Thymus (tissue), 14 donors: ENCODE data around the gene BBLN. TPM values are rescaled to one million over a fixed set of nuclear protein-coding genes. Genes with fewer than 3 reads are reported as not detected.
"Not testable (repeated sequence)": the region's sequence is repeated elsewhere in the genome, so short reads cannot be mapped to it uniquely, and the experiment has no call there.

ENCODE experiments used
- DNase-seq, 9 donors: peaks; one replicate each; pipeline ENCODE4 v3.0.0-alpha.2; 2013; ENCODE audit warnings: low spot score in 9 of 9, low read depth in 6 of 9, missing footprints in 1 of 9
- H3K27ac ChIP-seq, 2 donors: one replicate each; pipeline ENCODE4 v1.5.1; 2013; ENCODE audit warnings: control low read depth in 1 of 2, low read depth in 1 of 2, low read length in 1 of 2, mild to moderate bottlenecking in 1 of 2, moderate library complexity in 1 of 2
- H3K27me3 ChIP-seq, 2 donors: one replicate each; pipeline ENCODE4 v1.5.1; 2013; ENCODE audit warnings: low read length in 1 of 2; ENCODE audit not compliant: control insufficient read depth in 2 of 2, insufficient read depth in 1 of 2
- H3K36me3 ChIP-seq, 2 donors: one replicate each; pipeline ENCODE4 v1.5.1; 2013; ENCODE audit warnings: low read length in 1 of 2, mild to moderate bottlenecking in 1 of 2, moderate library complexity in 1 of 2; ENCODE audit not compliant: control insufficient read depth in 2 of 2, insufficient read depth in 2 of 2
- H3K4me1 ChIP-seq, 2 donors: one replicate each; pipeline ENCODE4 v1.5.1; 2013; ENCODE audit warnings: low read length in 2 of 2; ENCODE audit not compliant: control insufficient read depth in 2 of 2, insufficient read depth in 2 of 2
- H3K4me3 ChIP-seq, 2 donors: one replicate each; pipeline ENCODE4 v1.5.1; 2013; ENCODE audit warnings: low read length in 2 of 2, control low read depth in 1 of 2, mild to moderate bottlenecking in 1 of 2
- H3K9me3 ChIP-seq, 2 donors: one replicate each; pipeline ENCODE4 v1.5.1; 2013; ENCODE audit warnings: low read length in 1 of 2, mild to moderate bottlenecking in 1 of 2; ENCODE audit not compliant: control insufficient read depth in 2 of 2, insufficient read depth in 1 of 2
- WGBS: extraction: QIAGEN DNeasy Blood & Tissue Kit; methylation state at CpG from one replicate; pipeline ENCODE4 v1.1.7; 2013; 5-methylcytosine and 5-hydroxymethylcytosine counted together
- long read RNA-seq, 10 donors: transcript quantifications; one replicate each; lab custom pipeline, GENCODE V29; 2026
- polyA plus RNA-seq: library from polyadenylated mRNA; stranded (reverse); fragments of 200-250 nt; gene quantifications from one replicate; pipeline ENCODE4 v1.2.3, GENCODE V29; 2013
- total RNA-seq: library from RNA; stranded (reverse); fragments of 120-200 nt; gene quantifications from one replicate; pipeline ENCODE4 v1.2.4, GENCODE V29; 2013
- donor health status: healthy.

The BBLN gene, protein sequence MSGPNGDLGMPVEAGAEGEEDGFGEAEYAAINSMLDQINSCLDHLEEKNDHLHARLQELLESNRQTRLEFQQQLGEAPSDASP
- 134 TPM for total RNA-seq
- polyA plus RNA-seq, result 162 TPM
- long read RNA-seq, donor 1, transcript C9orf16-201 (2 exons, 713 nt), result major isoform, 9 of 9 reads
- long read RNA-seq, donor 1, partial matches to known transcripts, result 0 of 9 reads
- long read RNA-seq, donor 1, other reads (novel, unspliced or antisense), result 0 of 9 reads
- long read RNA-seq, donor 2, result 0 reads
- long read RNA-seq, donor 3, transcript C9orf16-201 (2 exons, 713 nt), result major isoform, 97 of 97 reads
- long read RNA-seq, donor 3, partial matches to known transcripts, result 0 of 97 reads
- long read RNA-seq, donor 3, other reads (novel, unspliced or antisense), result 0 of 97 reads
- long read RNA-seq, donor 4, transcript C9orf16-201 (2 exons, 713 nt), result major isoform, 34 of 43 reads
- long read RNA-seq, donor 4, partial matches to known transcripts, result 9 of 43 reads
- long read RNA-seq, donor 4, other reads (novel, unspliced or antisense), result 0 of 43 reads
- long read RNA-seq, donor 5, transcript C9orf16-201 (2 exons, 713 nt), result major isoform, 75 of 86 reads
- long read RNA-seq, donor 5, partial matches to known transcripts, result 11 of 86 reads
- long read RNA-seq, donor 5, other reads (novel, unspliced or antisense), result 0 of 86 reads
- long read RNA-seq, donor 6, transcript C9orf16-201 (2 exons, 713 nt), result major isoform, 46 of 46 reads
- long read RNA-seq, donor 6, partial matches to known transcripts, result 0 of 46 reads
- long read RNA-seq, donor 6, other reads (novel, unspliced or antisense), result 0 of 46 reads
- long read RNA-seq, donor 7, transcript C9orf16-201 (2 exons, 713 nt), result major isoform, 65 of 65 reads
- long read RNA-seq, donor 7, partial matches to known transcripts, result 0 of 65 reads
- long read RNA-seq, donor 7, other reads (novel, unspliced or antisense), result 0 of 65 reads
- long read RNA-seq, donor 8, transcript C9orf16-201 (2 exons, 713 nt), result major isoform, 35 of 35 reads
- long read RNA-seq, donor 8, partial matches to known transcripts, result 0 of 35 reads
- long read RNA-seq, donor 8, other reads (novel, unspliced or antisense), result 0 of 35 reads
- long read RNA-seq, donor 9, transcript C9orf16-201 (2 exons, 713 nt), result major isoform, 31 of 32 reads
- long read RNA-seq, donor 9, partial matches to known transcripts, result 0 of 32 reads
- long read RNA-seq, donor 9, other reads (novel, unspliced or antisense), result 0 of 32 reads
- long read RNA-seq, donor 10, transcript C9orf16-201 (2 exons, 713 nt), result major isoform, 61 of 62 reads
- long read RNA-seq, donor 10, partial matches to known transcripts, result 0 of 62 reads
- long read RNA-seq, donor 10, other reads (novel, unspliced or antisense), result 0 of 62 reads

DNA sequence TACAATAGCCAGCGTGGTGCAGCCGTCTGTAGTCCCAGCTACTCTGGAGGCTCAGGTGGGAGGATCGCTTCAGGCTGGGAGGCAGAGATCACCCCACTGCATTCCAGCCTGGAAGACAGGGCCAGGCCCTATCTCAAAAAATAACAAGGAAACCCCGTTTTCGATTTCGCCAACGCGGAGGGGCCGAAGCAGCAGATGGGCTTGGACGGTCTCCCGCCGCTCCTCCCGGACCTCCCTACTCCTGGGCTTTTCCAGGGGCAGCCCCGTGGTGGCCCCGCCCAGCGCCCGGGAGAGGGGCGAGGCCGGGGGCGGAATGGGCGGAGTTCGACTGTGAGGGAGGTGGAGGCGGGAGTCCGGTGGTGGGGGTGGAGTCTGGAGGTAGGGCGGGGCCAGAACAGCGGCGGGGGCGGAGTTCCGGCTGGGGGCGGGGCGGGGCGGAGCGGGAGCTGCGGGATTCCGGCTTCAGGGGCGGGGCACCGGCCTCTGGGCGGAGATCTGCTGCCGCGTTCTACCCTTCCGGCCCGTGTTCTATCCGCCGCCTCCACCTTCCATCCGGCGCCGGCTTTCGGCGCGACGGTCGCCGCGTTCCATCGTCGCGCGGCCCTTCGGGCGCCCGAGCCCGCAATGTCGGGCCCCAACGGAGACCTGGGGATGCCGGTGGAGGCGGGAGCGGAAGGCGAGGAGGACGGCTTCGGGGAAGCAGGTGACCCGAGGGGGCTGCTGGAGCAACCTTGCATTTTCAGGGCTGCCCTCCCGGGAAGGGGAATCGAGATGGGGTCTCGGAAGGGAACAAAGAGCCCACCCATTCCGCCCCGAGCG lies at the start of gene BBLN:
Gene BBLN, plus strand, starts transcription at position 482 of the 819 bp plus-strand sequence. Its CDS starts 143 bp downstream, at position 625.
- no peaks in the 10 kb centered on the region for H3K9me3 ChIP-seq
- peak within 1 kb of the TSS; percentile 85 to 91 for H3K27ac ChIP-seq
- WGBS, result under 1% methylated on average over 77 of the region's 77 CpGs
- DNase-seq, result peak; percentile 65 to 91 (median 79)
- H3K4me1 ChIP-seq, result peaks cover 3 to 17% of the 10 kb centered on the region in 2 donors
- peak within 1 kb of the TSS; percentile 70 to 80 for H3K4me3 ChIP-seq
- no peaks in the 10 kb centered on the region for H3K27me3 ChIP-seq
- H3K36me3 ChIP-seq, result peaks cover 28 to 29% of the 10 kb centered on the region in 2 donors

DNA sequence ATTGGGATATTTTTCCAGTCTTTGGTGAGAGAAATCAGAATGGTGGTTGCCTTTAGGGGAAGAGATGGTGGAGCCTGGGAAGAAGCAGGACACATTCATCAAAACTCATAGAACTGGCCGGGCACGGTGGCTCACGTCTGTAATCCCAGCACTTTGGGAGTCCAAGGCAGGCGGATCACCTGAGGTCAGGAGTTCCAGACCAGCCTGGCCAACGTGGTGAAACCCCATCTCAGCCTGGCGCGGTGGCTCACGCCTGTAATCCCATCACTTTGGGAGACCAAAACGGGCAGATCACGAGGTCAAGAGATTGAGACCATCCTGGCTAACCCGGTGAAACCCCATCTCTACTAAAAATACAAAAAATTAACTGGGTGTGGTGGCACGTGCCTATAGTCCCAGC lies 48.3 kb upstream of the BBLN start:
- not testable (repeated sequence) for DNase-seq, H3K4me3 ChIP-seq, H3K27me3 ChIP-seq, H3K27ac ChIP-seq, H3K9me3 ChIP-seq
- Histone ChIP-seq H3K36me3 (peaks cover 45 to 69% of the 10 kb centered on the region in 2 donors), H3K4me1 (peaks cover under 1 to 20% of the 10 kb centered on the region in 2 donors)
- 92% methylated on average over 12 of the region's 12 CpGs for WGBS

DNA sequence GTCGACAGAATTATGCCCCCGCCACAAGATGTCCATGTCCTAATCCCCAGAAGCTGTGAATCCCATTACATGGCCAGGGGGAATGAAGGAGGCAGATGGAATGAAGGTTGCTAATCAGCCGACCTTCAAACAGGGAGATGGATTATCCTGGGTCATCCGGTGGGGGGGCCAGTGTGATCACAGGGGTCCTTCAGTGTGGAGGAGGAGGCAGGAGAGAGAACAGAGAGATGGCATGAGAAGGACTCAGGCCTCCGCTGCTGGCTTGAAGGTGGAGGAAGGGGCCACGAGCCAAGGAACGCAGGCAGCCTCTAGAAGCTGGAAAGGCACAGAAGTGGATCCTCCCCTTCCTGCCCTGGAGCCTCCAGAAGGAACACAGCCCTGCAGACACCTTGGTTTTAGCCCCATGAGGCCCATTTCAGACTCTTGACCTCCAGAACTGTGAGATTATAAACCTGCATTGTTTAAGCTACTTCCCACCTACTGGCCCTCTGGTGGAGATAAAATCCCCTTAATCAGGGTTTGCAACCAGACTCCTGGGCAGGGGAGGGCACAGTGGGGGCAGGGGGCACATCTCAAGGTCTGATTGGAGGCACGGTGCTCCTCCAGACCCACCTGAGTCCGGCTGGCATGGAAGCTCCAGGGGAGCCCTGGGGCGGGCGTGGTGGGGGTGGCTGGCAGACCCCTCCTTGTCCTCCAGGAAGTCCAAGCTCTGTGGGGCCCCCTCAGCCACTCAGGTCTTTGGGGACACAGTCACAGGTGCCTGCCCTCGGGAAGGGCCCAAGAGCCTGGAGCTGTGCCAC lies 46.3 kb upstream of the BBLN start:
- DNase-seq, result no peak
- 98% methylated on average over 12 of the region's 12 CpGs for WGBS
- Histone ChIP-seq H3K27ac (no peak overlapping the region), H3K36me3 (peaks cover 26 to 49% of the 10 kb centered on the region in 2 donors), H3K4me1 (peaks cover 0 to 22% of the 10 kb centered on the region in 2 donors), H3K4me3 (no peak overlapping the region), H3K27me3 (no peaks in the 10 kb centered on the region), H3K9me3 (peaks cover 0 to 11% of the 10 kb centered on the region in 2 donors)

DNA sequence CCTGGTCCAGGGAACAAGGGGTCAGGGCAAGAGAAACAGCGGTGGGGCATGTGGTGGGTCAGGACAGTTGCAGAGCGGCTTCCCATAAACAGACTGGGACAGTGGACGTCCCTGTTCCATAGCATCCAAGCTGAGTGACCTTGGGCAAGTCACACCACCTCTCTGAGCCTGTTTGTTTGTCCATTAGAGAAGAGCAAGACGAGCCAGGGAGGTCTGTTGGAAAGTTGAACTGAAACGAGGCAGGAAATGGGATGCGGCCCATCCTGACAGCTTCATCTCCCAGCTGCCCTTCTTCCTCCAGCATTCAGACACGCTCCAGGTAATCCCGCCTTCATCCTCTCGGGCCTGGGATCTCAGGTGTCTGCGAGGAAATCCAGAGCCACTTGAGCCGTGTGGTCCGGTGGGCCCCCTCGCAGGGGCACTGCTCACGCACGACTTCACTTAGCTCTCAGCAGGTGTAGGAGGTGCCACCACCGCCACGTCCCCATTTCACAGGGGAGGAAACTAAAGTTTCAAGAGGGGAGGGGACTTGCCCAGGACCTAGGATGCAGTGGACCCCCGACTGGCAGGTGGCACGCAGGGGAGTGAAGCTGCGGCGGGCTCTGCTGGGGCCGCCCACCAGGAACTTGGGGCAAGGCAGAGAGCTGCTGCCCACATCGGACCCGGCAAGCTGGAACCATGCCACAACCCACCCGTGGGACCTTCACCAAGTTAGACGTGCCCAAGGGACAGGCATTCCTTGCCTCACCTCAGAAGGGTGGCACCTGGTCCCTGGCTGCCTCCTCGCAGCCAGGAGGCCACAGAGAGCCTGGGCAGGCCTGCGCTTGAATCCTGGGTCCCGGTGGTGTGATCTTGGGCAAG lies 45.5 kb upstream of the BBLN start:
- H3K4me1 ChIP-seq, result peaks cover 0 to 22% of the 10 kb centered on the region in 2 donors
- H3K9me3 ChIP-seq, result peaks cover 0 to 11% of the 10 kb centered on the region in 2 donors
- peaks cover 26 to 41% of the 10 kb centered on the region in 2 donors for H3K36me3 ChIP-seq
- no peaks in the 10 kb centered on the region for H3K27me3 ChIP-seq
- 95% methylated on average over 29 of the region's 29 CpGs for whole genome bisulfite sequencing
- DNase-seq, result no peak
- no peak overlapping the region for H3K4me3 ChIP-seq
- no peak overlapping the region for H3K27ac ChIP-seq

DNA sequence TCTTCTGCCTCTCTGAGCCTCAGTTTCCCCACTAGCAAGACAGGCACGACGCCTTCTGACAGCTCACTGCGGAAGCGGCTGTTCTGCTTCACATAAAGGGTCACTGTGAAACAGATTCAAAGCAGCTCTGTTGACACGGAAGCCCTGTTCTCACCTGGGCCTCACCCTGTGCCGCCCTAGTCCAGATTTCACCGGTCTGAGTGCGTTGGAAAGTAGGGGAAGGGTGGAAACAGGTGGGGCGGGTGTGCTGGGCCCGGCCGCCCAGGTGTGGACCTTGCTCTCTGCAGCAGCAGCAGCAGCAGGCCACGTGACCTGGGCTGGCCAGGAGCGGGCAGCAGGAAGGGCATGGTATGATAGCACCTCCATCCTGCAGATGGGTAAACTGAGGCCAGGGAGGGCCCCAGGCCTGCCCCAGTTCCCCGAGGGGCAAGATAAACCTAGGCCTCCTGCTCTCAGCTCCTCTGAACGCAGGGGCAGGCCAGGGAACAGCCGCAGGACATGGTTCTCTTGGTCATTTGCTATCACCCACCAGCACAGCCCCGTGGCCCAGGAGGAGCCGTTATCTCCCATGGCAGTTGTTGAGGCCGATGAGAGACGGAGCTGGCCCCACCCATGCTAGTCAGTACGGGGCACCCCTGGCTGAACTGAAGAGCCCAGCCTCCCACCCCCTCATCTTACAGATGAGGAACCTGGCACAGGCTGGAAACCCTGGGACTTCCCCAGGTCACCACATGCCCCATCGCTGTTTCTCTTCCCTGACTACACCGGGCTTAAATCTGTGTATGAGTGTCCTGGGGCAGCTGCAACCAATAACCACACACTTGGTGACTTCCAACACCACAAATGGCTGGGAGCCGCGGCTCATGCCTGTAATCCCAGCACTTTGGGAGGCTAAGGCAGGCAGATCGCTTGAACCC lies 44.6 kb upstream of the BBLN start:
- Histone ChIP-seq H3K36me3 (peaks cover 28 to 42% of the 10 kb centered on the region in 2 donors), H3K4me1 (peaks cover 0 to 22% of the 10 kb centered on the region in 2 donors), H3K27me3 (no peaks in the 10 kb centered on the region), H3K4me3 (no peak overlapping the region), H3K27ac (no peak overlapping the region), H3K9me3 (peaks cover 0 to 11% of the 10 kb centered on the region in 2 donors)
- DNase-seq, result no peak
- 95% methylated on average over 26 of the region's 26 CpGs for WGBS

DNA sequence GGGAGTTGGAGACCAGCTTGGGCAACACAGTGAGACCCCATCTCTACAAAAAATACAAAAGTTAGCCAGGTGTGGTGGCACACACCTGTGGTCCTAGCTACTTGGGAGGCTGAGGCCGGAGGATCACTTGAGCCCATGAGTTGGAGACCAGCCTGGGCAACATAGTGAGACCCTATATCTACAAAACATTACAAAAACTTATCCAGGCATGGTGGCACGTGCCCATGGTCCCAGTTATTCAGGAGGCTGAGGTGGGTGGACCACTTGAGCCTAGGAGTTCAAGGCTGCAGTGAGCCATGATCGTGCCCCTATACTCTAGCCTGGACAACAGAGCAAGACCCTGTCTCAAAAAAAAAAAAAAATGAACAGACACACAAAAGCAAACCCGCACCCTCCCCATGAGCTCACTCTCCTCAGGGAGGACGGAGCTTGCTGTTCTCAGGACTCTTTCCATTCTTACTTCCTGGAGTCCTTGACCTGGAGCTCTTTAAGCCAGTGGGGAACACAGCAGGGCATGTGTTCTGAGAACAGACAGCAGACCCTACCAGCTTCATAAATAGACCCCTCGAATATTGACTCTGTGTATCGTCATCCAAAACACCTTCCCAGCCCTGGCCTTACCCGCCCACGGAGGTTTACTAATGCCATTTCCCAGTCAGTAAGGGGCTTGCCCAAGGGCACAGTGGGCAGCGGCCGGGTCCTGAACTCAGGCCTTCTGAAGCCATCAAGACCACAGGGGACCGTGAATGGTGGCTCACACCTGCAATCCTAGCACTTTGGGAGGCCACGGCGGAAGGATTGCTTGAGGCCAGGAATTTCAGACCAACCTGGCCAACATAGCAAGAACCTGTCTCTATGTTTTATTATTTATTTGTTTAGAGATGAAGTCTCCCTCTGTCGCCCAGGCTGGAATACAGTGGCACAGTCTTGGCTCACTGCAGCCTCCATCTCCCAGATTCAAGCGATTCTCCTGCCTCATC lies 43.7 kb upstream of the BBLN start:
- DNase-seq, result no peak
- Histone ChIP-seq H3K9me3 (peaks cover 0 to 11% of the 10 kb centered on the region in 2 donors), H3K36me3 (peaks cover 37 to 45% of the 10 kb centered on the region in 2 donors), H3K27ac (no peak overlapping the region), H3K27me3 (no peaks in the 10 kb centered on the region), H3K4me3 (no peak overlapping the region), H3K4me1 (peaks cover 0 to 16% of the 10 kb centered on the region in 2 donors)
- 94% methylated on average over 16 of the region's 16 CpGs for WGBS
